Progenitor cell of endocrine pancreas (in vitro differentiated cells): ENCODE measurements around the gene COLEC12. TPM values are rescaled to one million over a fixed set of nuclear protein-coding genes. Genes with fewer than 3 reads are reported as not detected.

Source experiments
- DNase-seq: peaks from one replicate; pipeline ENCODE4 v3.0.0; 2021; ENCODE audit warnings: low spot score; ENCODE audit not compliant: unreplicated experiment
- H3K27ac Mint-ChIP-seq: 2 replicates; pipeline ENCODE4 v1.8.0; 2021; ENCODE audit warnings: mild to moderate bottlenecking, moderate library complexity, mixed read lengths
- H3K27me3 Mint-ChIP-seq: 2 replicates; pipeline ENCODE4 v1.8.0; 2021; ENCODE audit warnings: mixed read lengths
- H3K36me3 Mint-ChIP-seq: 2 replicates; pipeline ENCODE4 v1.8.0; 2022; ENCODE audit warnings: mixed read lengths; ENCODE audit not compliant: insufficient read depth
- H3K4me1 Mint-ChIP-seq: 2 replicates; pipeline ENCODE4 v1.8.0; 2021; ENCODE audit warnings: low read depth, mixed read lengths
- H3K4me3 Mint-ChIP-seq: 2 replicates; pipeline ENCODE4 v1.8.0; 2021; ENCODE audit warnings: low read depth, mild to moderate bottlenecking, moderate library complexity, mixed read lengths
- H3K9me3 Mint-ChIP-seq: 2 replicates; pipeline ENCODE4 v1.8.0; 2021; ENCODE audit warnings: low read depth, mixed read lengths
- CTCF ChIP-seq: fragments of 200-600 bp; sonication (generic); IDR thresholded peaks from one replicate; pipeline ENCODE4 v1.5.0; 2021; ENCODE audit warnings: antibody characterized with exemption, mild to moderate bottlenecking; ENCODE audit not compliant: unreplicated experiment
- total RNA-seq: library from RNA; stranded (reverse); gene quantifications from 2 replicates; pipeline ENCODE4 v1.2.1, GENCODE V29; 2021

The COLEC12 gene
- total RNA-seq, 1 donor from 2014 or later: 0.55 TPM

- Mint-ChIP-seq H3K27me3 (no peaks in the 10 kb centered on the region), H3K4me3 (peak overlapping the region; percentile 98), H3K27ac (peak overlapping the region; percentile 99), H3K9me3 (no peaks in the 10 kb centered on the region), H3K4me1 (peaks cover 19% of the 10 kb centered on the region), H3K36me3 (peaks cover 7% of the 10 kb centered on the region)
- no peak for DNase-seq
- TF ChIP-seq CTCF: no peak
Measured at GRCh38 chr18:267380-267687, 233.2 kb downstream of the COLEC12 start.

Other genes with a start within 250 kb of the COLEC12 start
- gene THOC1, start 232.7 kb downstream of the COLEC12 start, total RNA-seq: 92.9 and 102 TPM in 2 replicates
- gene CETN1, start 79.7 kb upstream of the COLEC12 start, total RNA-seq: not detected in 2 replicates
- gene CLUL1, start 96.3 kb upstream of the COLEC12 start, total RNA-seq: 7.4 and 8.0 TPM in 2 replicates
- gene TYMS, start 157.0 kb upstream of the COLEC12 start, total RNA-seq: 67.4 and 81.6 TPM in 2 replicates
- gene ENOSF1, start 211.9 kb upstream of the COLEC12 start, total RNA-seq: 69.8 and 70.8 TPM in 2 replicates